Psoas muscle (tissue), 8 donors: ENCODE data around the gene RHEX. TPM values are rescaled to one million over a fixed set of nuclear protein-coding genes. Genes with fewer than 3 reads are reported as not detected.

Experiments
- ATAC-seq, 4 donors: fragments of 200-7000 bp; cut with Tn5 transposase; one replicate each; pipeline ENCODE4 v1.9.1; 2020; ENCODE audit warnings: moderate library complexity in 3 of 4, mild to moderate bottlenecking in 2 of 4
- DNase-seq, 2 donors: peaks; one replicate each; pipeline ENCODE4 v3.0.0-alpha.2; 2020
- H3K27ac ChIP-seq: fragments of 200-600 bp; one replicate; pipeline ENCODE4 v1.8.0; 2022
- H3K27me3 ChIP-seq, 3 donors: fragments of 200-600 bp in 1 of 3; one replicate each; pipeline versions ENCODE4 v1.6.1 to v1.8.0; 2013 to 2022; ENCODE audit warnings: low read length in 2 of 3, mild to moderate bottlenecking in 2 of 3, moderate library complexity in 1 of 3; ENCODE audit not compliant: insufficient read depth in 3 of 3
- H3K36me3 ChIP-seq, 2 donors: fragments of 200-600 bp in 1 of 2; one replicate each; pipeline versions ENCODE4 v1.6.1 to v1.8.0; 2013 to 2022; ENCODE audit warnings: low read depth in 1 of 2, mild to moderate bottlenecking in 1 of 2, moderate library complexity in 1 of 2; ENCODE audit not compliant: insufficient read depth in 1 of 2
- H3K4me1 ChIP-seq: fragments of 200-600 bp; one replicate; pipeline ENCODE4 v1.8.0; 2022
- H3K4me3 ChIP-seq: fragments of 200-600 bp; one replicate; pipeline ENCODE4 v1.8.0; 2022; ENCODE audit warnings: mild to moderate bottlenecking
- H3K9me3 ChIP-seq: fragments of 200-600 bp; one replicate; pipeline ENCODE4 v1.8.0; 2022
- CTCF ChIP-seq: fragments of 200-600 bp; IDR thresholded peaks from one replicate; pipeline ENCODE4 v1.8.0; 2022; ENCODE audit warnings: antibody characterized with exemption
- WGBS, 3 donors: extraction: QIAGEN DNeasy Blood & Tissue Kit; methylation state at CpG; one replicate each; pipeline versions ENCODE4 v1.1.6 to v1.1.7; 2013; 5-methylcytosine and 5-hydroxymethylcytosine counted together
- intact Hi-C, 2 donors: fragments of 100-400 bp; cut with DNase I; formaldehyde crosslinking; loops; one replicate each; pipeline versions ENCODE4 v1.11.0 to v1.14.2; 2022
- polyA plus RNA-seq, 3 donors: library from polyadenylated mRNA; stranded (reverse); fragments of 200-250 nt; gene quantifications; one replicate each; pipeline ENCODE4 v1.2.3, GENCODE V29; 2013
- total RNA-seq, 4 donors: library from RNA; stranded (reverse); fragmentation: NEBNext Ultra II Directional in 2 of 4; extraction: Animal tissue kit (Norgen Biotek cat#: 25700) in 2 of 4; gene quantifications; one replicate each; pipeline versions ENCODE4 v1.2.1 to v1.2.4, GENCODE V29; 2021 to 2023
- donor health status: healthy with polysubstance abuse.
- donor health status: DM: no; HTN: no; CAD: no; lungs with moderate emphysema.
- donor health status: Bipolar disorder and iron deficiency.
- donor health status: healthy.
- donor health status: DM: yes; HTN: yes; CAD: no.
- donor health status: DM: no; HTN: no; CAD: no.
- donor health status: DM: no; HTN: no; CAD: no.
- donor health status: DM: yes; HTN: yes; CAD: no.

The RHEX gene
- total and polyA plus RNA-seq, 7 donors = 0.13 to 0.95 (median 0.40) TPM; not detected in 1

DNA sequence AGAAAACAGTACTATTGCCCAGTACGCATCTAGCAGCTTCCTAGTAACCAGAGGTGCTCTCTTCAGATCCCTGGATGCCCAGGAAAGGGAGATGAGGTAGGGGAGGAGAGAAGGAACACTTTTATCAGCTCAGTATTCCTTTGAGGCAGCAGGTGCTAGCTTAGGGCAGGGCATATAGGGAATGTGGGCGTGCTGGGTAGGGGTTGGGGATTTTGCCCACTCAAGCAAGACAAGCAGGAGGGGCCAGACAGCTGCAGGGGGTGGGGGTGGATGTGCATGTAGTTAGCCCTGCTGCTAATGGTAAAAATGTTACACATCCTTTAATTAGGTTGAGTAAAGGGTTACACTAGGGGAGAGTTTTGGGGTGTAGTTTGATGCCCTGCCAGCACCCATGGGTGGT lies 82.3 kb downstream of the RHEX start:
- H3K27me3 ChIP-seq = no peaks in the 10 kb centered on the region
- TF ChIP-seq CTCF = no peak
- no peaks in the 10 kb centered on the region for H3K4me1 ChIP-seq
- H3K36me3 ChIP-seq = no peaks in the 10 kb centered on the region
- no peak for DNase-seq
- no peak overlapping the region for H3K4me3 ChIP-seq
- H3K27ac ChIP-seq = no peak overlapping the region
- WGBS, 3 donors = 78 to 84% (median 84%) methylated on average over 2 of the region's 2 CpGs
- no peak for ATAC-seq
- intact Hi-C loops = no loop called here
- no peaks in the 10 kb centered on the region for H3K9me3 ChIP-seq

GRCh38 chr1:206136241-206136640 lies 83.3 kb downstream of the RHEX start:
- H3K4me3 ChIP-seq = no peak overlapping the region
- no peak overlapping the region for H3K27ac ChIP-seq
- TF ChIP-seq CTCF = no peak
- intact Hi-C loops = no loop called here
- ATAC-seq = no peak
- no peaks in the 10 kb centered on the region for H3K4me1 ChIP-seq
- no peak for DNase-seq
- peaks cover 0 to 4% (median 0%) of the 10 kb centered on the region in 3 donors for H3K27me3 ChIP-seq
- 49 to 60% (median 59%) methylated on average over 2 of the region's 2 CpGs for WGBS, 3 donors
- H3K36me3 ChIP-seq = no peaks in the 10 kb centered on the region
- no peaks in the 10 kb centered on the region for H3K9me3 ChIP-seq

DNA sequence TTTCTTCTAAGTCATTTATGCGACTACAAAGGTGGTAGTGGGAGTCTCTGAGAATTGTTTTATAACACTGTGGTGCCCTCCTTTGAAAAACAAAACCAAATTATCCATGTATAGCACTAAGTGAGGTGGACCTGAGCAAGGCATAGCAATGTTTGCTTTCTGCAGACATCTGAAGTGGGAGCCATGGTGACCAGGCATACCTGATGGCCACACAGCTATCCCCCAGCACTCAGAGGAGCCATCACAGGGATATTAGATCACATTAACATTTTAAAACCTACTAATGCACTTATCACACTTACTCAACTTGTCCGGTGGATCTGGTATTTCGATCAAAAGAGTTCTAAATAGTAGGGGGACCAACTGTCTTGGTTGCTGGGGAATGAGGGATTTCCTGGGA lies 89.0 kb downstream of the RHEX start:
- H3K4me1 ChIP-seq = no peaks in the 10 kb centered on the region
- DNase-seq (no peak), ATAC-seq (no peak)
- H3K27ac ChIP-seq = no peak overlapping the region
- no peaks in the 10 kb centered on the region for H3K36me3 ChIP-seq
- no peak overlapping the region for H3K4me3 ChIP-seq
- TF ChIP-seq CTCF = no peak
- no peaks in the 10 kb centered on the region for H3K9me3 ChIP-seq
- peaks cover 0 to 4% (median 4%) of the 10 kb centered on the region in 3 donors for H3K27me3 ChIP-seq
- intact Hi-C loops = no loop called here
- WGBS, 3 donors = 88 to 93% (median 90%) methylated on average over 3 of the region's 3 CpGs

DNA sequence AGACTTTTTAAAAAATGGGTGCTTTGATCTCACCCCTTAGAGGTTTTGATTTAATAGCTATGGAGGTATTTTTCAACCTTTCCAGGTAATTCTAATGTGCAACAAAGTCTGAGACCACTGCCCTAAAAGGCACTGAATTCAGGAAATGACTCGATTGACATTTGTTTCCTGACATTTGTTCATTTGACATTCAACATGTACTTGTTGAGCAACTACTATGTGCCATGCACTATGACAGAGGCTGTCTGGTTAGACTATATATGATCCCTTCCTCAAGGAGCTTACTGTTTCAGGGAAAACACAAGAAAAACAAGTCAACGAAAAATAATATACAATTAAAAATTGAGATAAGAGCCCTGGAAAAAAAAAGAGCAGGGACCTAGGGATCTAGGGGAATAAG lies 89.8 kb downstream of the RHEX start:
- no peaks in the 10 kb centered on the region for H3K36me3 ChIP-seq
- ATAC-seq (no peak), DNase-seq (no peak)
- H3K4me3 ChIP-seq = no peak overlapping the region
- H3K4me1 ChIP-seq = no peaks in the 10 kb centered on the region
- WGBS, 3 donors = 78 to 83% (median 79%) methylated on average over 2 of the region's 2 CpGs
- H3K27ac ChIP-seq = no peak overlapping the region
- intact Hi-C loops = no loop called here
- H3K27me3 ChIP-seq = peaks cover 0 to 4% (median 4%) of the 10 kb centered on the region in 3 donors
- TF ChIP-seq CTCF = no peak
- no peaks in the 10 kb centered on the region for H3K9me3 ChIP-seq

- intact Hi-C loops = no loop called here
Observed at GRCh38 chr1:206143537-206144172, 90.7 kb downstream of the RHEX start.

More at GRCh38 chr1:206143537-206144172, 90.7 kb downstream of the RHEX start:
- Histone ChIP-seq H3K27me3 (peaks cover 0 to 4% (median 4%) of the 10 kb centered on the region in 3 donors), H3K4me1 (no peaks in the 10 kb centered on the region), H3K27ac (no peak overlapping the region), H3K9me3 (no peaks in the 10 kb centered on the region), H3K36me3 (no peaks in the 10 kb centered on the region), H3K4me3 (no peak overlapping the region)
- no peak for TF ChIP-seq CTCF
- peak in 2 of 4 donors; percentile 38 to 46 for ATAC-seq
- WGBS, 3 donors = 39 to 50% (median 49%) methylated on average over 15 of the region's 15 CpGs
- no peak for DNase-seq
